ENCODE data around the gene ZSCAN25.

The ZSCAN25 gene

GRCh38 chr7:99622596-99622995 lies 5.8 kb downstream of the ZSCAN25 start:
- Histone ChIP-seq H3K27me3 (ENCODE audit: control insufficient read depth, insufficient read depth, low read length) (no peaks in the 10 kb centered on the region), H3K27ac (ENCODE audit: low read depth, low read length) (no peak overlapping the region), H3K4me3 (ENCODE audit: low read length) (no peak overlapping the region), H3K9ac (ENCODE audit: low read length) (no peak overlapping the region), H3K36me3 (ENCODE audit: control insufficient read depth, insufficient read depth, low read length) (peaks cover 60% of the 10 kb centered on the region), H3K4me1 (ENCODE audit: control insufficient read depth, insufficient read depth, low read length) (peaks cover 6% of the 10 kb centered on the region)

GRCh38 chr7:99623091-99623693 lies 6.4 kb downstream of the ZSCAN25 start:
- Histone ChIP-seq H3K4me1 (ENCODE audit: control insufficient read depth, insufficient read depth, low read length) (no peaks in the 10 kb centered on the region), H3K27me3 (ENCODE audit: control insufficient read depth, insufficient read depth, low read length) (no peaks in the 10 kb centered on the region), H3K27ac (ENCODE audit: low read depth, low read length) (no peak overlapping the region), H3K9ac (ENCODE audit: low read length) (no peak overlapping the region), H3K36me3 (ENCODE audit: control insufficient read depth, insufficient read depth, low read length) (peaks cover 61% of the 10 kb centered on the region), H3K4me3 (ENCODE audit: low read length) (no peak overlapping the region)

- H3K27ac ChIP-seq (ENCODE audit: low read depth, low read length) = no peak overlapping the region
- H3K4me3 ChIP-seq (ENCODE audit: low read length) = no peak overlapping the region
These were observed 7.1 kb downstream of the ZSCAN25 start for GRCh38 chr7:99623702-99624447.

GRCh38 chr7:99624484-99624883 lies 7.7 kb downstream of the ZSCAN25 start:
- Histone ChIP-seq H3K27ac (ENCODE audit: low read depth, low read length) (no peak overlapping the region), H3K36me3 (ENCODE audit: control insufficient read depth, insufficient read depth, low read length) (peaks cover 65% of the 10 kb centered on the region), H3K4me3 (ENCODE audit: low read length) (no peak overlapping the region)

More at GRCh38 chr7:99623702-99624447, 7.1 kb downstream of the ZSCAN25 start:
- Histone ChIP-seq H3K27me3 (ENCODE audit: control insufficient read depth, insufficient read depth, low read length) (no peaks in the 10 kb centered on the region), H3K4me1 (ENCODE audit: control insufficient read depth, insufficient read depth, low read length) (no peaks in the 10 kb centered on the region), H3K9ac (ENCODE audit: low read length) (no peak overlapping the region), H3K36me3 (ENCODE audit: control insufficient read depth, insufficient read depth, low read length) (peaks cover 63% of the 10 kb centered on the region)

GRCh38 chr7:99625321-99625720 lies 8.6 kb downstream of the ZSCAN25 start:
- H3K27ac ChIP-seq (ENCODE audit: low read depth, low read length) = no peak overlapping the region
- no peaks in the 10 kb centered on the region for H3K27me3 ChIP-seq (ENCODE audit: control insufficient read depth, insufficient read depth, low read length)
- H3K4me1 ChIP-seq (ENCODE audit: control insufficient read depth, insufficient read depth, low read length) = no peaks in the 10 kb centered on the region
- no peak overlapping the region for H3K4me3 ChIP-seq (ENCODE audit: low read length)
- no peak overlapping the region for H3K9ac ChIP-seq (ENCODE audit: low read length)
- H3K36me3 ChIP-seq (ENCODE audit: control insufficient read depth, insufficient read depth, low read length) = peaks cover 65% of the 10 kb centered on the region

More at GRCh38 chr7:99624484-99624883, 7.7 kb downstream of the ZSCAN25 start:
- Histone ChIP-seq H3K27me3 (ENCODE audit: control insufficient read depth, insufficient read depth, low read length) (no peaks in the 10 kb centered on the region), H3K9ac (ENCODE audit: low read length) (no peak overlapping the region), H3K4me1 (ENCODE audit: control insufficient read depth, insufficient read depth, low read length) (no peaks in the 10 kb centered on the region)

GRCh38 chr7:99625961-99626360 lies 9.2 kb downstream of the ZSCAN25 start:
- no peak overlapping the region for H3K4me3 ChIP-seq (ENCODE audit: low read length)
- H3K4me1 ChIP-seq (ENCODE audit: control insufficient read depth, insufficient read depth, low read length) = no peaks in the 10 kb centered on the region
- no peak overlapping the region for H3K27ac ChIP-seq (ENCODE audit: low read depth, low read length)
- H3K27me3 ChIP-seq (ENCODE audit: control insufficient read depth, insufficient read depth, low read length) = no peaks in the 10 kb centered on the region
- H3K9ac ChIP-seq (ENCODE audit: low read length) = no peak overlapping the region
- H3K36me3 ChIP-seq (ENCODE audit: control insufficient read depth, insufficient read depth, low read length) = peaks cover 61% of the 10 kb centered on the region

GRCh38 chr7:99626661-99627060 lies 9.9 kb downstream of the ZSCAN25 start:
- Histone ChIP-seq H3K9ac (ENCODE audit: low read length) (no peak overlapping the region), H3K36me3 (ENCODE audit: control insufficient read depth, insufficient read depth, low read length) (peaks cover 54% of the 10 kb centered on the region), H3K4me3 (ENCODE audit: low read length) (no peak overlapping the region), H3K27me3 (ENCODE audit: control insufficient read depth, insufficient read depth, low read length) (no peaks in the 10 kb centered on the region), H3K4me1 (ENCODE audit: control insufficient read depth, insufficient read depth, low read length) (no peaks in the 10 kb centered on the region), H3K27ac (ENCODE audit: low read depth, low read length) (no peak overlapping the region)

GRCh38 chr7:99627513-99627912 lies 10.8 kb downstream of the ZSCAN25 start:
- Histone ChIP-seq H3K36me3 (ENCODE audit: control insufficient read depth, insufficient read depth, low read length) (peaks cover 50% of the 10 kb centered on the region), H3K27me3 (ENCODE audit: control insufficient read depth, insufficient read depth, low read length) (no peaks in the 10 kb centered on the region), H3K9ac (ENCODE audit: low read length) (no peak overlapping the region), H3K4me1 (ENCODE audit: control insufficient read depth, insufficient read depth, low read length) (no peaks in the 10 kb centered on the region), H3K27ac (ENCODE audit: low read depth, low read length) (no peak overlapping the region), H3K4me3 (ENCODE audit: low read length) (no peak overlapping the region)

GRCh38 chr7:99628471-99629465 lies 12.0 kb downstream of the ZSCAN25 start:
- H3K4me1 ChIP-seq (ENCODE audit: control insufficient read depth, insufficient read depth, low read length) = no peaks in the 10 kb centered on the region
- H3K27ac ChIP-seq (ENCODE audit: low read depth, low read length) = no peak overlapping the region
- peaks cover 42% of the 10 kb centered on the region for H3K36me3 ChIP-seq (ENCODE audit: control insufficient read depth, insufficient read depth, low read length)
- H3K9ac ChIP-seq (ENCODE audit: low read length) = no peak overlapping the region
- no peak overlapping the region for H3K4me3 ChIP-seq (ENCODE audit: low read length)
- H3K27me3 ChIP-seq (ENCODE audit: control insufficient read depth, insufficient read depth, low read length) = no peaks in the 10 kb centered on the region

- peaks cover 34% of the 10 kb centered on the region for H3K36me3 ChIP-seq (ENCODE audit: control insufficient read depth, insufficient read depth, low read length)
- no peaks in the 10 kb centered on the region for H3K4me1 ChIP-seq (ENCODE audit: control insufficient read depth, insufficient read depth, low read length)
- no peaks in the 10 kb centered on the region for H3K27me3 ChIP-seq (ENCODE audit: control insufficient read depth, insufficient read depth, low read length)
- no peak overlapping the region for H3K9ac ChIP-seq (ENCODE audit: low read length)
- H3K27ac ChIP-seq (ENCODE audit: low read depth, low read length) = no peak overlapping the region
- no peak overlapping the region for H3K4me3 ChIP-seq (ENCODE audit: low read length)
These were observed 12.9 kb downstream of the ZSCAN25 start for GRCh38 chr7:99629643-99630042.

- H3K4me3 ChIP-seq (ENCODE audit: low read length) = no peak overlapping the region
These were observed 14.8 kb downstream of the ZSCAN25 start for GRCh38 chr7:99631295-99632109.

More at GRCh38 chr7:99631295-99632109, 14.8 kb downstream of the ZSCAN25 start:
- Histone ChIP-seq H3K9ac (ENCODE audit: low read length) (no peak overlapping the region), H3K27ac (ENCODE audit: low read depth, low read length) (no peak overlapping the region), H3K36me3 (ENCODE audit: control insufficient read depth, insufficient read depth, low read length) (peaks cover 23% of the 10 kb centered on the region), H3K4me1 (ENCODE audit: control insufficient read depth, insufficient read depth, low read length) (no peaks in the 10 kb centered on the region), H3K27me3 (ENCODE audit: control insufficient read depth, insufficient read depth, low read length) (no peaks in the 10 kb centered on the region)
